Hepatic stellate cell (primary cell): Measurements from ENCODE around the gene ANKRD34A.

Experiments
- DNase-seq: peaks from one replicate; pipeline ENCODE4 v3.0.0; 2011; ENCODE audit warnings: low spot score

ANKRD34A gene

DNA sequence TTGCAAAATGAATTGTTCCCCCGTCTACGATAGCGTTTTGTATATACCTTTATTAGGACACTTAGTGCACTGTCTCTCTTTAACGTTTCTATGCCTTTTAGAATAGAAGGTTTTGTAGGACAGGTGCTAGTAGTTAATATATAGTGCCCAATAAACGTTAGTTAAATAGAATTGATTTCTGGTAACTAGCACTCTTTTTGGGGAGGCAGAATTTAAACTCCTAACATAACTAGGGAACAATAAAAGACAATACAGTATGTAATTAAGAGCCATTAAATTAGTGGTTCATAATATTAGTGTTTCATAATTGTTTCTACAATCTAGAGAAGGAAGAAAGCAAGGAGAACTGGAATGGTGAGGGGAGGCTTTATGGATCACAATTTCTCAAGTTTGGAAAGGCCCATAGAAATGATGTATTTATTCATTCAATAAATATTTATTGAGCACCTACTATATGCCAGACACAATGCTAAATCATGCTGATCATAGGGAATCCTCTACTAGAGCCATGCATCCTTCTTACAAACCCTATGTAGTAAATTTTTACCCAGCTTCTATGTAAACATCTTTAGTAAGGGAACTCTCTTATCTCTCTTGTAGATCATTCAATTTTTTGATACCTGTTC lies 857 bp upstream of the ANKRD34A start:
- DNase-seq, result no peak

DNA sequence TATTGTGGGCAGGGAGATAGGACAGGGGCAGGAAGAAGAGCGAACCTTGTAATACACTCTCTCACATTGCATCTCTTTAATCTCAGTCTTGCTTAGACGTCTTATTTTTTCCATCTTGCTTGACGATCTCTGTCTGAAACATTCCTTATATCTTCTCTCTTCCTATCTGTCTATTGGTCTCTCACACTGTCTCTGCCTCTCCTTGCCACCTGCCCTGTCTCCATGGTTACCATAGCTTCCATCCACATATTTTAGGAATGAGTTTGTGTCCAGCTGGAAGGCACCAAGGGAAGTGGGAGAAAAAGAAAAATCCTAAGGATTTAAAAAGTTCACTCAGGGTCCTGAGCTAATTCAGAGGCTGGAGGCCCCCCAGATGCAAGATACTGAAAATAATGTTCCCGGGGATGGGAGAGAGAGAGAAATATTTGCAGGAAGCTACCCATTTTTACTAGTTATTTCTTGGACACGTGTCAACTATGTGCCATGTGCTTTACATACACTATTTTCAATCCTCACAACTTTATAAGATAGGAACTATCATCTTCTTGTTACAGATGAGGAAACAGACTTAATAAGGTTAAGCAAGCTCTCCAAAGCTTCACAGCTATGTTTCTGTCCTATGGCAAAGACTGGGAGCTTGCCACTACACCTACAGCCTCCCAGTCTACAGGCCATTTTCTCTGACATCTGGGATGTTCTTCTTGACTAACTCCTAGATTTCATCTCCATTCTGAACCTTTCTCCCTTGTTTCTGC lies 933 bp downstream of the ANKRD34A start:
- DNase-seq, result peak; percentile 77

DNA sequence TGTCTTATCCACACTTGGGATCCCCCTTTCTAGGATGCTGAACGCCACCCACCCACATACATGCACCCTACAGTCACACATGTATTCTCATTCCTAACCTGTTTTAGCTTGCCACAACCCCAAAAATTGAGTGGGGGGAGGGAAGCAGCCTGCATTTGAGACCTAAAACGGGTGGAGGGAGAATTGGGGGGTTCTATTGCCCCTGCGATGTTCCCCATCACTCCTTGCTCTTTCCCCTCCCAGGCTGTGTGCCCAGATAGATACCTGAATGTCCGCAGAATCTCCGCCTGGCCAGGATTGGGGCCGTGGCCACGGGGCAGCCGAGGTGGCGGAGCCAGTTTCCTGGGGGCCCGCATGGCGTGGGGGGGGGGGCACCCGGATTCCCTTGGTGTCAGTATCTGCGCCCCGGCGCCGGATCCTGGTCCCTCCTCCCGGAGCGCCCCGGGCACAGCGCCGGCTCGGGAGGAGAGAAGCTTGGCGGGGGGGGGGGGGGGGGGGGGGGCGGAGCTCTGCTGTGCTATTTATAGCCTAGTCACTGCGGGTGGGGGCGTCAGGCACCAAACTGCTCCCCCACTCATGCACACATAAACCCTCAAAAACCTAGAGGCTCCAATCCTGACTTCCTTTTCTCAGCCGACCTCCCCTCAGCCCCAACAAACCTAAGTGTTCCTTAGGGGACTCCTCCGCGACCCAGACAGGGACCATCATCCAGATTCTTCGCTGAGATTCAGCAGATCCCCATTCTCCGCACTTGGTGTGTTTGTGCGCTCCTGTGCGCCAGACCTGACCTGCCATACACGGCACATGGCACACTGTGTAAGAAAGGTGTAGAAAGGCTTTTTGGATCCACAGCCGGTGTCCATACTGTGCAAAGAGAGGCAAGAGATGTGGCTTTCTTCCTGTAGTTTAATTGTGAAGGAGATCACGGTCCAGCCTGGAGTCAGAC lies 1.9 kb downstream of the ANKRD34A start:
- peak; percentile 74 for DNase-seq

DNA sequence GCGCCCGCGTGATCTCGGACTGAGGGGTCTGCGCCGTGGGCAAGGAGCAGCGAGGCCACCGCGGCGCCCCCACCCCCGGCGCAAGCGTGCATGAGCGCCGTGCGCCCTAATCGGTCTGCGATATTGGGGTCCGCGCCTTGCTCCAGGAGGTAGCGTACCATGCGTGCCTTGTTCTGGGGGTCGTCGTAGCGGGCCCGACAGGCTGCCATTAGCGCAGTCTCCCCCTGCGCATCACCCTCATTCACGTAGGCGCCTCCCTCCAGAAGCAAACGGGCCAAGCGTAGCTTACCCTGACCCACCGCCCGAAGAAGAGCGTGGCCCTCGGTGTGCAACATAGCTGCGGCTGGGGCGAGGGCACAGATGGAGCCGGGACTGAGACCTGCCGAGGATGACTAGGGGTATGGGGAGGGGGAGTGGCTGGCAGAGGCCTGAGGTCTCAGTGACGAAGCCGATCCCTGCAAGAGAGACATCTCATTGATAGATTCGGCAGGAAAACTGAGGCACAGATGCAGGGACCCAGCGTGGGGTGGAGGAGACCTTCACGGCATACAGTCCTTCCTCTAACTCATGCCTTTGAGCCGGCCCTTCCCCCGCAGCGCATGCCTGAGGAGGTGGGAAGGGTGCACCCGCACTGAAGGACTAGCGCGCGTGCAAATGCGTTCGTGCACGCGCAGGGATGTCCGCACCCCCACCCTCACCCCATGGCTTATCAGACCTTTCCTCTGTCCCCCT lies 2.8 kb downstream of the ANKRD34A start:
- peak; percentile 60 for DNase-seq

DNA sequence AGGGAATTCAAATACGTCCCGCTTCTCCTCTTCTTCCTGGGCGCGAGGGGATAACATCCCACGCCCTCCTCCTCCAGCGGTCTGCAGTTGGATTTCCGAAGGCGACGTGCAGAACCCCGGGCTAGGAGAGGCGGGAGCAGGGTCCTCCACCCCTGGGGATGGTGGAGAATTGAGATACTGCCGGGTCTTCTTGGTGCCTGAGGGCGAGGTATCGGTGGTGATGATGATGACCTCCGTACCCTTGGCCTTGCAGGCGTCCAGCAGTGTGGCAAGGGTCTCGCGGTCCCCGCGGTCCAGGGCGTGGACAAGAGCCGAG lies 3.3 kb downstream of the ANKRD34A start:
- DNase-seq, result no peak

DNA sequence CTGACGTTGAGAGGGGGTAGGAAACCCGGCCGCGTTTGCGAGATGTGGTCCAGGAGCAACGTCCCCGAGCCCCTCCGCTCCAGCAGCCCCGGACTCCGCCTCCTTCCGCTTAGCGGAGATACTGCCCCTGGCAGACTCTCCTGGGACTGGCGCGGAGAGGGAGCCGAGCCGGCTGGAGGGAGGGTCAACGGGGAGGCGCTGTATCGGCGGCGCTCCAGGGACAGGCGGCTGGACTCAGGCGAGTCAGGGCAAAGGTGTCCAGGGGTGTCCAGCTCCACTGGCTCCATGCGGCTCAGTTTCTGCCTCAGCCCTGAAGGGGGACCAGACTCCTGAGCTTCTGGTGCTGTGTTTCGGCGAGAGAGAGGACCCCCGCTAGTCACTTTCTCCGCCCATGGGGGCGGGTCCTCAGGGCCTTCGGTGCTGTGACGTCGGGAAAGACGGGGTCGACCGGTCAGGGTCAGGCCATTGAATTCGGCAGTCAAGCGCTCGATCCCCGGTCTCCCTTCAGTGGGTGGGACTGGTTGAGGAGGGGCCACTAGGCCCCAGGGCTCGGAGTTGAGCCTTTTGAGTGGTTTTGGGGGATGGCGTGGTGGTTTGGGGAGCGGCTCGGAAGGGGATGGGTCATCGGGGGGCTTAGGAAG lies 3.8 kb downstream of the ANKRD34A start:
- DNase-seq, result peak; percentile 86

DNA sequence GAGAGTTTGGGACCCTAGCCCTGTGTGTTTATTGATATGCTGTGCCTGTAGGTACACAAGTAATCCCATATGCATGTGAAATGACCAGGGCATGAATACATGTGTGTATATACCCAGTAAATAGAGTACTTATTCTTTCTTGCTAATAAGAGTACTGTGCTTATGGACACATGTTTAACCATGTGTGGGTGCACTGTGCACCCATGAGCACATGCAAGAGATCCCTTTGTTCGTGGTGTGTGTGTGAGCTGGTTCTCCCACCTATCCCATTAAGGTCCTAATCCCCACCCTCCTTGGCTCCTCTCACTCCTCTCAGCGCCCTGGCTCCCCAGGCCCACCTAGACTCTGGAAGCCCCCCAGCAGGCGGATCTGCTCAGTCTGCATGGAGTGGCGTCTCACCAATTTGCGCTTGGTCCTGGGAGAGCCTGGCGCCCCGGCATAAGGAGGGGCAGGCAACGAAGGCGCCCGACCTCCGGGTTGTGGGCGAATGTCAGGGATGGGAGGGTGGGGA lies 4.4 kb downstream of the ANKRD34A start:
- DNase-seq, result no peak

DNA sequence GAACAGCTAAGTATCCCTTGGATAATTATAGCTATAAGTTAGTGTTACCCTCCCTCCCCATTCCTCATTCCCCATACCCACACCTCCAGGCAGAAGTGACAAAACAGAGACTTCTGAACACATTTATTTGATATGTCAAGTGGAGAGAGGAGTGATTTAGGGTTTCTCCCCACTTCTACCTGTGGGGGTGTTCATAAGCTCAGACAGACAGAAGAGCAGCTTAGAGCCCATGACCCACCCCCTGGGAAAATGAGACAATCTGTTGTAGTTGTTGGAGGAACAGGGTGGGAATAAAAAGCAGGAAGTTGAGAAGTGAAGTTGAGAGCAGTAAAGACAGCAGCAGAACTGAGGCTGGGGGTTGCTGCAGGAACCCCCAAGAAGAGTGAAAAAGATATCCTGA lies 5.0 kb downstream of the ANKRD34A start:
- no peak for DNase-seq

DNA sequence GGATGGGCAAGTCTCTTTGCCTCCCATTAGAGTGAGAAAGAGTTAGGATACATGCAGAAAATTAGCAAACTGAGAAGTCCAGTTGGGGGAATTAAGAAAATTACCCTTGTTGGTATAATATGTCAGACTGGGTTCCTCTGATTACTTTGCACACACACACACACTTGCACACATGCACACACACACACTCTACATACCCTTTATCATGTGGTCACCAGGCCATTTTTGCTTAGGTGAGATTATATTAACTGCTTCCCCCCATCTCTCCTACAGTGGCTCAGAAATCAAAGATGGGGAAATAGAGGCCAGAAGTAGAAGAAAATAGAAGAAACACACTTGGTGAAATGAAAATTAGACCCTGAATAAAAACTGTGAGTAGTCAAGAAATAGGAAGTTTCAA lies 5.6 kb downstream of the ANKRD34A start:
- no peak for DNase-seq

DNA sequence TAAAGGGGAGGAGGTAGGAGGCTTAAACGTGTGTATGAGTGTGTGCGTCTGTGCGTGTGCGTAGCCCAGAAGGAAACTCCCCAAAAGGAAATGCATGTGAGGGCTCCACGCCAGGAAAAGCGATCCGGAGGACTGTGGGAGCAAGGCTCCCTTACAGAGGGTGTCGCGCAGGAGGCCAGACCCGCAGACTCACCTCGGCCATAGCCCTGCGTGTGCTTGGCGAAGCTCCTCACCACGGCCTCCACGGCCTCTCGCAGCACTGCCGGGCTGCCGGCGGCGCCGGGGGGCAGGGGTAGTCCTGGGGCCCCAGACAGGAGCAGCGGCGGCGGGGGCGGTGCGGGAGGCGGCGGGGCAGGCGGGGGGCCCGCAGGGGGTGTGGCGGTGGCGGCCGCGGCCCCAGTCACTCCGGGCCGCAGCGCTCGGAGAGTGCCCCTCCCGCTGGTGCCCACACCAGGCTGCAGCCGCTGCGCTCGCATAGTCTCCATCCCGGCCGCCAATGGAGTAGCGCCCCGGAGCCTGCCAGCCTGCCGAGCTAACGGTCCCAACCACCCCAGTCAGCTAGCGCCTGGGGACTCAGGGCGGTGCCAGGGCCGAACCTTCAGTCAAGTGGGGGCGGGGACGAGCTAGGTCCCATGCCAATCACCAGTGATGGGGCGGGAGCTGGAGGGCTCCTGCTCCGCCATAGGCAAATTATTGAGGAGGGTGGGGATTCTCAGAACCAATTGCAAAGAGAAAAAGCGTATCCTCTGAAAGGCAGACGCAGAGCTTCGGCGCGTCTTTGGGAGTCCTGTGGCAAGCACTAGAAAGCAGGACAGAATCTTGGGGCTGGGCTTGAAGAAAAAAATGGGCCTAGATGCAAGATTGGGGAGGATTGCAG lies 6.7 kb downstream of the ANKRD34A start, which contains the start of gene LIX1L:
TSS of gene LIX1L (minus strand) at position 575 of the 877 bp plus-strand sequence. CDS start at position 485, 90 bp downstream.
- peak; percentile 98 for DNase-seq

DNA sequence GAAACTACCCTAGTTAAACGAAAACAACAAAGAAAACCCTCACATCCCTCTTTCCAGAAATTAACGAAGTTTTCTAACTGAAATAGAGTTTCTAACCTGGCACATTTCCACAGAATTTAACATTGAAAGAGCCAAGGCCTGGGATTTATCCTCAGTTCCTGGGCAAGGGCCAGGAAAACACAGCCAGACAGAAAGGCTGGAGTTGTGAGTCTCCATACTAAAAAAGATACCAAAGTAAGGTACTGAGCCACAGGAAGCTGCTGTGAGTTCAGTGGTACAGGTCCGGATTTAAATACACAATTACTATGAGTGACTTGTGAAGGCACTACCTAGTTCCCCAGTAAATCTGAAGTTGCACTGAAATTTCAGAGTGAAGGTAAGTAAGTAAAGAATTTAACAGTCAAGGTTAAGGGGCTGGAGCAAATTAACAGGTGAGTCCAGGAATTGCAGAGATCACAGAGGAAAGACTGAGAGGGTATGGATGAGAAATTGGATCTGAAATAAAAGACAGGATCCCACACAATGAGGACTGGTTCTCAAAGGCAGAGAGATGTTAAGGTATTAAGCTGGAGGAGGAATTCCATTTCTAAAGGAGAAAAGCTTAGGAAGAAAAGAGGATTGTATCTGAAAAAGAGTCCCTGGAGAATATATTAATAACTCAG lies 7.5 kb downstream of the ANKRD34A start:
- no peak for DNase-seq

DNA sequence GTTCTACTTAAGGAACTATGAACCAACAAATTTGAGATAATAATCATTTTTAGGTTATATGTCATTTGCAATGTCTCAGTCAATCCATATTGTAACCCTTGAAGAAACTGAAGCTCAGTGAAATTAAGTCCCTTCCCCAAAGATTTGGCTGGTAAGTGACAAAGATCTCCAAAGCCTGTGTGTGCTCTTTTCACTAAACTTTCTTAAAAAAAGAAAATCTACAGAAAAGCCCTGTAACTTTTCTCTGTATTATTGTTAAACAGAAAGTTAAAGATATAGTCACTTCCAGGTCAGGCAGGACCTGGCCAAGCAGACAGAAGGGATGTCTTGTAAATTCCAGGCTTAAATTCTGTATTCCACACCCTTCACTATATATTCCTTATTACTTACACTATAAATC lies 8.0 kb downstream of the ANKRD34A start:
- DNase-seq, result no peak

DNA sequence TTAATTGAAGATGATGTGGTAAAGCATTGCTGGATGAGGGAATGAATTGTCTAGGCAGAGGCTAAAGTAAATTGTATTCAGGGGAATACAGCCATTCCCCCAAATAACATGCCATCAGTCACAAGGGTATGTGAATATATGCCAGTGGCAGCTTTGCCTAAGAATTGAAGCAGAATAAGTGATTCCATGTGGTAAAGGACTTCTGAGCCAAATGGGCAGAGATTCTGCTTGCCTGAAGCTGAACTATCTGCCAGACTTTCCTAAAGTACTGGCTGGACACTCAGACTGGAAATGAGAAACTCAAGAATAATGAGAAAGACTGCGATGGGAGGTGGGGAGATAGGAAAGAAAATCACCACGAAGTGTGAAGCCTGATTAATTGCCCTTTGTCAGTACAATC lies 8.9 kb downstream of the ANKRD34A start:
- no peak for DNase-seq

DNA sequence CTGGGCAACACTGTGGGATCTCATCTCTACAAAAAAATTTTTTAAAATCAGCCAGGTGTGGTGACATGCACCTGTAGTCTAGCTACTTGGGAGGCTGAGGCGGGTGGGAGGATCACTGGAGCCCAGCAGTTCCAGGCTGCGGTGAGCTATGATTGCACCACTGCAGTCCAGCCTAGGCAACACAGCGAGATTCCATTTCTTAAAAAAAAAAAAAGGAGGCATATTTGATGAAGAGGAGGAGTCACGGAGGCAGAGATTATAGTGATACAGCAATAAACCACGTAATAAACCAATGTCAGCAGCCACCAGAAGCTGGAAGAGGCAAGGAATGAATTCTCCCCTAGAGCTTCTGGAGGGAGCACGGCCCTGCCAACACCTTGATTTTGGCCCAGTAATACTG lies 10.5 kb downstream of the ANKRD34A start:
- DNase-seq, result no peak

DNA sequence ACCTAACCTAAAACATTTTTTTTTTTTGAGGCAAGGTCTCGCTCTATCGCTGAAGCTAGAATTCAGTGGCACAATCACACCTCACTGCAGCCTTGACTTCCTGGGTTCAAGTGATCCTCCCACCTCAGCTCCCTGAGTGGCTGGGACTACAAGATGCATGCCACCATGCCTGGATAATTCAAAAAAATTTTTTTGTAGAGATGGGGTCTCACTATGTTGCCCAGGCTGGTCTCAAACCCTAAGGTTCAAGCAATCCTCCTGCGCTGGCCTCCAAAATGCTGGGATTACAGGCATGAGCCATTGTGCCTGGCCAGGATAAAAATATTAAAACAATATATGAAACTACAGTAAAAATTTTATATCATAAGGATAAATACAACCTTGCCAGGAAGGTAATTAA lies 11.5 kb downstream of the ANKRD34A start:
- no peak for DNase-seq

DNA sequence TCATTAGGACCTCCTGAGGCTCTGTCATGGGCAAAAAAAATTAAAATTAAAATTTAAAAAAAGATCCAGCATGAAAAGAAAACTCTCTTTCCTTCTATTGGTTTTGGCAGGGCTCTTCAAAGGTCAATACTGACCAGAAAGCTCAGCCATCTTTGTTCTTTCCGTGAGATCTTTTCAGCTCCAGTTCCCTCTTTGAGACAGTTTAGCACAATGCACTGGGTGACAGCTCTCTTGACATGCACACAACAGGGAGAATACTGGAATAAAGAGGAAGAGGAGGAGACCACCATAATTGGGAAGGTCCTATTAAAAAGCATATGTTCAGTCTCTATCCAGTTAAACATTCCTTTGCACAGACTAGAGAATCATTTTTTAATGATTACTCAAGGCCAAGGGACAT lies 12.8 kb downstream of the ANKRD34A start:
- no peak for DNase-seq

DNA sequence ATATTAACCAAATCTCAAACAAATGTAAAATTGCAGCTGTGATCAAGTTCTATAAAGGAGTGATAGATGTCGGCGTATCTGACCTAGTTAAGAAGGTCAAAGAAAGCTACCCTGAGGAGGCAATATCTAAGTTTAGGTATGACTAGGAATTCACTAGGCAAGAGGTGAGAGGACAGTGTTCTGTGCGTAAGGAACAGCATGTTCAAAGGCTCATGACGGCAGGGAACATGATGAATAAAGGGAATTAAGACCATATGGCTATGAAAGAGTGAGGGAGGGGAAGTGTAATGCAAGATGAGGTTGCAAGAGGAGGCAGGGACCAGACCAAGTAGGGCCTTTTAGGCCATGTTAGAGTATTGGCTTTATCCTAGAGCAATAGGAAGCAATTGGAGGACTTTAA lies 15.2 kb downstream of the ANKRD34A start:
- no peak for DNase-seq

DNA sequence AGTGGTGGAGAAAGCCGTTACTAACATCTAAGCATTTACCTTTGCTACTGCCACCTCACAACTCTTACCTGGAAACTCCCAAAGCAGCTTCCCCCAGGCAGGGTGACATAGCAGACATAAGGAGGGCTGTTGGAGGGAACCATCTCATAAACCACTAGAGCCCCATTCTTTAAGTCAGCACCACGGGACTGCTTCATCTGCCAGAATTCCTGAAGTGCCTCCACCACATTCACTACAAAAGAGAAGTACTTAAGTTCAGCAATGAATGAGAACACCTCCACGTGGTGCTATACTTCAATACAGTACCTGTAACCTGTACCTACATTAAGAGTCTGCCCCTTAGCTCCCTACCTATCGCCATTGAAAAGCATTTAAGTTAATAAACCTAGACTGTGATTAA lies 16.8 kb downstream of the ANKRD34A start:
- no peak for DNase-seq

DNA sequence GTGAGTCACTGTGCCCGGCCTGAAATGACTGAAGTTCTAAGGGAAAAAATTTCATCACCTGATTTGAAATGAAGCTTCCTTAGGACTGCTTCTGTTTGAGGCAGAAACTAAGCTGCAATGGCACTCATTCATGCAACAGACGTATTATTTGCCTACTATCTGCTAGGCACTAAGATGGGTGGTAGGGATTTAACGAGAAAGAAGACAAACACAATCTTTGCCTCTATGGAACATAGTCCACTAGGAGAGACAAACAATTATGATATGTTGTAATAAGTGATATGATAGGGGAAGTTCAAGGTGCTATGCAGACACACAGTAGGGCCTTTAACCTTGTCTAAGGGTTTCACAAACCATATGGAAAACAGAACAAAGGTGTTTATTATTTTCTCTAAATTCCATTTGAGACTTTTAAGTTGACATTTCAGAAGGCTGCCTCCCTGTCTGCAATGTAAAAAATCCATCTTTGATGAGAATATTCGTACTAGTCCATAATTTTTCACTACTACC lies 17.8 kb downstream of the ANKRD34A start:
- no peak for DNase-seq

DNA sequence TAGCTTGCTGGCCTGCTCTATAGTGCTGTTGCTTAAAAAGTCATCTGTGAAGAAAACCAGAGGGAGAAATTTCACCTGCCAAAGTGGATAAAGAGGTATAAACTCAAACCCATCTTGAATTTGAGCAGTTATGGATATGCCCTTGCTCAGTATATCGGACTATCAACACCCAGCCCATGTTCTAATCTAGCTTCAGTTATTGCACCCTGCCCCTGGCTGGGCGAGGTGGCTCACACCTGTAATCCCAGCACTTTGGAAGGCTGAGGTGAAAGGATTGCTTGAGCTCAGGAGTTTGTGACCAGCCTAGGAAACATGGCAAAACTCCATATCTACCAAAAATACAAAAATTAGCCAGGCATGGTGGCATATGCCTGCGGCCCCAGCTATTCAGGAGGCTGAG lies 19.8 kb downstream of the ANKRD34A start:
- no peak for DNase-seq
